Activated naive CD8-positive, alpha-beta T cell treated with anti-CD3 and anti-CD28 coated beads, Interleukin-2, amount 50 U/mL, for 24 hours (primary cell): ENCODE results near the gene GPR75.

ENCODE experiments used
- ATAC-seq: fragments of 150-1000 bp; cut with Tn5 transposase; one replicate; pipeline ENCODE4 v1.10.0; 2021
- DNase-seq: peaks from one replicate; pipeline ENCODE4 v3.0.0; 2021
- H3K27ac Mint-ChIP-seq: one replicate; pipeline ENCODE4 v1.8.0; 2021; ENCODE audit warnings: mild to moderate bottlenecking, mixed read lengths
- H3K27me3 Mint-ChIP-seq: one replicate; pipeline ENCODE4 v1.8.0; 2021; ENCODE audit warnings: mixed read lengths
- H3K36me3 Mint-ChIP-seq: one replicate; pipeline ENCODE4 v1.8.0; 2021; ENCODE audit warnings: low read depth, mixed read lengths
- H3K4me1 Mint-ChIP-seq: one replicate; pipeline ENCODE4 v1.8.0; 2021; ENCODE audit warnings: mixed read lengths
- H3K4me3 Mint-ChIP-seq: one replicate; pipeline ENCODE4 v1.8.0; 2021; ENCODE audit warnings: mild to moderate bottlenecking, moderate library complexity, mixed read lengths
- H3K9me3 Mint-ChIP-seq: one replicate; pipeline ENCODE4 v1.8.0; 2021; ENCODE audit warnings: mixed read lengths

GPR75 gene

GRCh38 chr2:53859206-53860181 lies at the start of gene GPR75:
GPR75 (minus strand) TSS chr2:53859967; CDS start chr2:53854756, 5,211 bp downstream.
- Mint-ChIP-seq H3K4me1 (peaks cover 12% of the 10 kb centered on the region), H3K9me3 (no peaks in the 10 kb centered on the region), H3K27ac (no peak within 1 kb of the TSS), H3K27me3 (no peaks in the 10 kb centered on the region), H3K4me3 (no peak within 1 kb of the TSS), H3K36me3 (peaks cover 19% of the 10 kb centered on the region)
- DNase-seq (no peak), ATAC-seq (no peak)

GRCh38 chr2:53907582-53907981 lies 47.8 kb upstream of the GPR75 start:
- ATAC-seq, result no peak
- no peak overlapping the region for H3K27ac Mint-ChIP-seq
- no peaks in the 10 kb centered on the region for H3K9me3 Mint-ChIP-seq
- H3K4me1 Mint-ChIP-seq, result no peaks in the 10 kb centered on the region
- no peak overlapping the region for H3K4me3 Mint-ChIP-seq
- DNase-seq, result no peak
- H3K36me3 Mint-ChIP-seq, result peaks cover 43% of the 10 kb centered on the region
- no peaks in the 10 kb centered on the region for H3K27me3 Mint-ChIP-seq

GRCh38 chr2:53905396-53905795 lies 45.6 kb upstream of the GPR75 start:
- ATAC-seq (no peak), DNase-seq (no peak)
- Mint-ChIP-seq H3K27me3 (no peaks in the 10 kb centered on the region), H3K4me1 (no peaks in the 10 kb centered on the region), H3K36me3 (peaks cover 46% of the 10 kb centered on the region), H3K27ac (no peak overlapping the region), H3K4me3 (no peak overlapping the region), H3K9me3 (no peaks in the 10 kb centered on the region)

- Mint-ChIP-seq H3K36me3 (peaks cover 46% of the 10 kb centered on the region), H3K4me3 (no peak overlapping the region), H3K9me3 (no peaks in the 10 kb centered on the region), H3K4me1 (no peaks in the 10 kb centered on the region), H3K27ac (no peak overlapping the region), H3K27me3 (no peaks in the 10 kb centered on the region)
- DNase-seq, result no peak
- no peak for ATAC-seq
Measured at GRCh38 chr2:53903011-53903410, 43.2 kb upstream of the GPR75 start.

GRCh38 chr2:53901192-53901591 lies 41.4 kb upstream of the GPR75 start:
- Mint-ChIP-seq H3K4me3 (no peak overlapping the region), H3K9me3 (no peaks in the 10 kb centered on the region), H3K4me1 (no peaks in the 10 kb centered on the region), H3K27me3 (no peaks in the 10 kb centered on the region), H3K36me3 (peaks cover 45% of the 10 kb centered on the region), H3K27ac (no peak overlapping the region)
- no peak for ATAC-seq
- DNase-seq, result no peak

- Mint-ChIP-seq H3K4me3 (no peak overlapping the region), H3K27ac (no peak overlapping the region), H3K27me3 (no peaks in the 10 kb centered on the region), H3K9me3 (no peaks in the 10 kb centered on the region), H3K4me1 (no peaks in the 10 kb centered on the region), H3K36me3 (peaks cover 55% of the 10 kb centered on the region)
- ATAC-seq (peak; percentile 61), DNase-seq (no peak)
Measured at GRCh38 chr2:53896864-53897263, 37.1 kb upstream of the GPR75 start.

GRCh38 chr2:53886406-53887280 lies 26.9 kb upstream of the GPR75 start:
- Mint-ChIP-seq H3K27ac (peak overlapping the region; percentile 73), H3K4me1 (peaks cover 44% of the 10 kb centered on the region), H3K27me3 (no peaks in the 10 kb centered on the region), H3K36me3 (peaks cover 71% of the 10 kb centered on the region), H3K9me3 (no peaks in the 10 kb centered on the region), H3K4me3 (no peak overlapping the region)
- ATAC-seq (peak; percentile 90), DNase-seq (no peak)

- Mint-ChIP-seq H3K9me3 (no peaks in the 10 kb centered on the region), H3K4me1 (peaks cover 48% of the 10 kb centered on the region), H3K27ac (peak overlapping the region; percentile 73), H3K27me3 (no peaks in the 10 kb centered on the region), H3K36me3 (peaks cover 71% of the 10 kb centered on the region), H3K4me3 (no peak overlapping the region)
- peak; percentile 60 for ATAC-seq
- no peak for DNase-seq
Measured at GRCh38 chr2:53884883-53885282, 25.1 kb upstream of the GPR75 start.

GRCh38 chr2:53881986-53882385 lies 22.2 kb upstream of the GPR75 start:
- H3K9me3 Mint-ChIP-seq, result no peaks in the 10 kb centered on the region
- peaks cover 40% of the 10 kb centered on the region for H3K4me1 Mint-ChIP-seq
- no peaks in the 10 kb centered on the region for H3K27me3 Mint-ChIP-seq
- no peak for DNase-seq
- ATAC-seq, result no peak
- no peak overlapping the region for H3K27ac Mint-ChIP-seq
- peaks cover 60% of the 10 kb centered on the region for H3K36me3 Mint-ChIP-seq
- H3K4me3 Mint-ChIP-seq, result no peak overlapping the region

- Mint-ChIP-seq H3K4me1 (peaks cover 34% of the 10 kb centered on the region), H3K4me3 (no peak overlapping the region), H3K36me3 (peaks cover 54% of the 10 kb centered on the region), H3K27ac (no peak overlapping the region), H3K27me3 (no peaks in the 10 kb centered on the region), H3K9me3 (no peaks in the 10 kb centered on the region)
- DNase-seq (no peak), ATAC-seq (no peak)
Measured at GRCh38 chr2:53881360-53881759, 21.6 kb upstream of the GPR75 start.

GRCh38 chr2:53880756-53881155 lies 21.0 kb upstream of the GPR75 start:
- peaks cover 53% of the 10 kb centered on the region for H3K36me3 Mint-ChIP-seq
- H3K27ac Mint-ChIP-seq, result peak overlapping the region; percentile 1
- H3K4me3 Mint-ChIP-seq, result no peak overlapping the region
- ATAC-seq (no peak), DNase-seq (no peak)
- peaks cover 28% of the 10 kb centered on the region for H3K4me1 Mint-ChIP-seq
- H3K27me3 Mint-ChIP-seq, result no peaks in the 10 kb centered on the region
- H3K9me3 Mint-ChIP-seq, result no peaks in the 10 kb centered on the region

- no peak overlapping the region for H3K27ac Mint-ChIP-seq
- no peak for DNase-seq
- H3K4me1 Mint-ChIP-seq, result peaks cover 4% of the 10 kb centered on the region
- H3K4me3 Mint-ChIP-seq, result no peak overlapping the region
- no peaks in the 10 kb centered on the region for H3K27me3 Mint-ChIP-seq
- peaks cover 53% of the 10 kb centered on the region for H3K36me3 Mint-ChIP-seq
- no peak for ATAC-seq
- H3K9me3 Mint-ChIP-seq, result no peaks in the 10 kb centered on the region
Measured at GRCh38 chr2:53877556-53877955, 17.8 kb upstream of the GPR75 start.

- Mint-ChIP-seq H3K4me1 (peaks cover 4% of the 10 kb centered on the region), H3K27ac (no peak overlapping the region), H3K27me3 (no peaks in the 10 kb centered on the region), H3K4me3 (no peak overlapping the region), H3K36me3 (peaks cover 49% of the 10 kb centered on the region), H3K9me3 (no peaks in the 10 kb centered on the region)
- no peak for DNase-seq
- ATAC-seq, result no peak
Measured at GRCh38 chr2:53877112-53877511, 17.3 kb upstream of the GPR75 start.

GRCh38 chr2:53874401-53874950 lies 14.7 kb upstream of the GPR75 start:
- no peaks in the 10 kb centered on the region for H3K27me3 Mint-ChIP-seq
- DNase-seq (no peak), ATAC-seq (no peak)
- H3K4me3 Mint-ChIP-seq, result no peak overlapping the region
- no peaks in the 10 kb centered on the region for H3K4me1 Mint-ChIP-seq
- H3K9me3 Mint-ChIP-seq, result no peaks in the 10 kb centered on the region
- no peak overlapping the region for H3K27ac Mint-ChIP-seq
- peaks cover 38% of the 10 kb centered on the region for H3K36me3 Mint-ChIP-seq
